C1 segment of cervical spinal cord (tissue), 14 donors: ENCODE measurements around the gene APOBEC3F.
"Not testable (repeated sequence)": the region's sequence is repeated elsewhere in the genome, so short reads cannot be mapped to it uniquely, and the experiment has no call there.

Experiments used
- DNase-seq, 14 donors: peaks; one replicate each; lab custom pipeline; 2025; lab: John Stamatoyannopoulos, UW

Gene APOBEC3F

DNA sequence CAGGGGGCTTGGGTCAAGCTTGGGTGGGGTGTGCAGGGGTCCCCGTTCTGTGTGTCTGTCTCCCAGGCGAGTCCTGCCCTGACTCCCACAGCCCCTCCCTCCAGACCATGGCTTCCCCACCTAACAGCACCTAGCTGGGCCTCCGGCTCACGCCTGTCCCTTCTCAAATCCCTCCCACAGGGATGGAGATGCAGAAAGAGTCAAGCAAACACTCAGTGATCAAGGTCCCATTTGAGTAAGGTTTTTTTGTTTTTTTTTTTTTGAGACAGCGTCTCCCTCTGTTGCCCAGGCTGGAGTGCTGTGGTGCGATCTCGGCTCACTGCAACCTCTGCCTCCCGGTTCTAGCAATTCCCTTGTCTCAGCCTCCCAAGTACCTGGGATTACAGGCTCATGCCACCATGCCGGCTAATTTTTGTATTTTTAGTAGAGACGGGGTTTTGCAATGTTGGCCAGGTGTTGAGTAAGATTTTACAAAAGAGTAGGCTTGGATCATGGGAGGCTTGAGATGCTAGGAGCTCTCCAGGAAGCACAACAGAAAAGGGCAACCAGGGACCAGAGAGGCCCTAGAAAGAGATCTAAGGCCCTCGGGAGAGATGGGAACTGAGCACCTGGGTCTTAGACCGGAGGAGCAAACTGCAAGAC lies 14.0 kb upstream of the APOBEC3F start:
- DNase-seq: no peak

- DNase-seq: no peak
Measured at GRCh38 chr22:39027717-39028116, 12.9 kb upstream of the APOBEC3F start.

GRCh38 chr22:39028281-39028680 lies 12.4 kb upstream of the APOBEC3F start:
- DNase-seq: no peak

DNA sequence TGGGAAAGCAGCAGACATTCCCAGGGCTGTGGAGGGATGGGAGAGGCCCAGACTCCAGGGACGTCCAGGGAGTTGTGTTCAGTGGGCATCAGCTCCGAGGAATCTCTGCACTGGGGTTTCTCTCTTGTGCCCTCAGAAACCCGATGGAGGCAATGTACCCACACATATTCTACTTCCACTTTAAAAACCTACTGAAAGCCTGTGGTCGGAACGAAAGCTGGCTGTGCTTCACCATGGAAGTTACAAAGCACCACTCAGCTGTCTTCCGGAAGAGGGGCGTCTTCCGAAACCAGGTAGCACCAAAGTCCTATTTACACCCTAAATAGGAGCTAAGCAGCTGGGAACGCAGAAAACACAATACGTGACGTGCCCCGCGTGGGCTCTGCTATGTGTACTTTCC lies 11.4 kb upstream of the APOBEC3F start:
- no peak for DNase-seq

DNA sequence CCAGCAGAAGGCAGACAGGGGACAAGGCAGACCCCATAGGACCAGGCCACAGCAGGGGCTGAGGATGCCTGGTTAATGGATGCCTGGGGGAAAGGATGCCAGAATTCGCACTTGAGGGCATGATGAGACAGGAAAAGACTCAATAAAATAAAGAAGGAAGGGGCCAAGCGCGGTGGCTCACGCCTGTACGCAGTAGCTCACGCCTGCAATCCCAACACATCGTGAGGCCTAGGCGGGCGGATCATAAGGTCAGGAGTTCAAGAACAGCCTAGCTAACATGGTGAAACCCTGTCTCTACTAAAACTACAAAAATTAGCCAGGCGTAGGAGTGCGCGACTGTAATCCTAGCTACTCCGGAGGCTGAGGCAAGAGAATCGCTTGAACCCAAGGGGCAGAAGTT lies 10.0 kb upstream of the APOBEC3F start:
- no peak for DNase-seq

DNA sequence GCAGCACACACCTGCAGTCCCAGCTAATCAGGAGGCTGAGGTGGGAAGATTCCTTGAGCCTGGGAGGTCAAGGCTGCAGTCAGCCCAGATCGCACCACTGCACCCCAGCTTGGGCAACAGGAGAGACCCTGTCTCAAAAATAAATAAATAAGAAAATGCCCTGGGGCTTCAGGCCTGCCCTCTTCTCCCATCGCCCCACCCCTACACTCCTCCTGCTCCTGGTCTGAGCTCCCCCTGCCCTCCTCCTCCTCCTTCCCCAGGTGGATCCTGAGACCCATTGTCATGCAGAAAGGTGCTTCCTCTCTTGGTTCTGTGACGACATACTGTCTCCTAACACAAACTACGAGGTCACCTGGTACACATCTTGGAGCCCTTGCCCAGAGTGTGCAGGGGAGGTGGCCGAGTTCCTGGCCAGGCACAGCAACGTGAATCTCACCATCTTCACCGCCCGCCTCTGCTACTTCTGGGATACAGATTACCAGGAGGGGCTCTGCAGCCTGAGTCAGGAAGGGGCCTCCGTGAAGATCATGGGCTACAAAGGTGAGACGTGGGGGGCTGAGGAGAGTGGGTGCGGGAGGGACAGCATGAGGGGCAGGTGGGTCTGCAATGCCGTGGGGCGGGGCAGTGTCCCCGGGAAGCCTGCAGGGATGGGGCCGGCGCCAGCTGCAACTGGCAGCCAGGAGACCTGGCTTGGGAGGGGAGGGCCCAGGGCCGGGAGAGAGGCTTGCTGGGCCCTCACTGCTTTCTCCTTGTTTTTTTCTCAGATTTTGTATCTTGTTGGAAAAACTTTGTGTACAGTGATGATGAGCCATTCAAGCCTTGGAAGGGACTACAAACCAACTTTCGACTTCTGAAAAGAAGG lies 9.0 kb upstream of the APOBEC3F start:
- not testable (repeated sequence) for DNase-seq

DNA sequence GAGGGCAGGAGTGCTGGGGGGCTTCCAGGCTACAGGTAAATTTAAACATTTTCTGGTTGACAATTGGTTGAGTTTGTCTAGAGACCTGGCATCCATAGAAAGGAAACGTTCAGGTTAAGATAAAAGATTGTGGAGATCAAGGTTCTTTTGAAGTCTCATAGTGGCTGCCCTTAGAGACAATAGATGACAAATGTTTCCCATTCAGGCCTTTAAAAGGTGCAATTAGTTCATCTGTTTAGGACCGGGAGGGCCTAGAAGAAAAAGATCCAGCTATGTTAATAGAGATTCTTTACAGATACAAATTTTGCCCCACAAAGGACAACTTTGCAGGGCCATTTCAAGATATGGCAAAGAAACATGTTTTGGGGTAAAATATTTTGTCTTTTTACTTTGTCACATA lies 3.6 kb upstream of the APOBEC3F start:
- DNase-seq: not testable (repeated sequence)

GRCh38 chr22:39039306-39040126 lies 1.1 kb upstream of the APOBEC3F start:
- DNase-seq: no peak

DNA sequence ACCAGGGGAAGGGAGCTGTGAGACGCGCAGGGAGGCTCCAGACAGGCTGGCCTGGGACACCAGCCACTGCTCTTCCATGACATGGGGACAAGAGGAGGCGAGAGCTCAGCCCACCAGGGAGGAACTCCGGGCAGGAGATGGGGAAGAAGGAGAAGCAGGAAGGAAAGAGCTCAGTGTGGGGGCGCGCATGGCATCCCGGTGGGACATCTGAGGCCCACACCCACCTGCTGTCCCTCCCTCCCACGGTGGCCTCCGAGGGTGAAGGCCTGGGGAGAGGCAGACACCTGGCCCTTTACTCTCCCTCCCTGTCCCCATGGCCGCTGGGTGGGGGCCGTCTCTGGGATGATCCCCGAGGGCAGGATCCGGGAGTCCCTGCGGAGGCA lies 518 bp upstream of the APOBEC3F start:
- DNase-seq: not testable (repeated sequence)

DNA sequence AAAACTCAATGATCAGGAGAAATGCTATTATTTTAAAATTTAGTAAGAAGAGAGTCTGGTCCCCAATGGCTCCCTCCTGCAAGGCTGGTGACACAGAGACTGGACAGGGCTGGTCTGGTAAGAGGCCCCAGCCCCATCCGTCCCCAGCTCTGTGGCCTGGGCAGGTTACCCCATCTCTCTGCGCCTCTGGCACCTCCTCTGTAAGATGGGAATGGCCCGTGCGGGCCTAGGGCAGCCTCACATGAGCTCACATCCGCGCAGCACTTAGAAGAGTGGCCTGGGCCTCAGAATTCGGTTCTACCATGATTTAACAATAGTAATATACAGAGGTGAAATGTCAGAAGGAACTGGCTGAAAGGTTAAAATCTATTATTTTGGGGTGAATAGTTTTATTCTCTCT lies 1.2 kb downstream of the APOBEC3F start:
- no peak for DNase-seq

GRCh38 chr22:39043063-39043462 lies 2.4 kb downstream of the APOBEC3F start:
- DNase-seq: not testable (repeated sequence)

GRCh38 chr22:39045136-39045535 lies 4.5 kb downstream of the APOBEC3F start:
- DNase-seq: not testable (repeated sequence)

GRCh38 chr22:39049486-39049885 lies 8.8 kb downstream of the APOBEC3F start:
- DNase-seq: not testable (repeated sequence)

GRCh38 chr22:39051844-39052495 lies 11.3 kb downstream of the APOBEC3F start:
- not testable (repeated sequence) for DNase-seq

DNA sequence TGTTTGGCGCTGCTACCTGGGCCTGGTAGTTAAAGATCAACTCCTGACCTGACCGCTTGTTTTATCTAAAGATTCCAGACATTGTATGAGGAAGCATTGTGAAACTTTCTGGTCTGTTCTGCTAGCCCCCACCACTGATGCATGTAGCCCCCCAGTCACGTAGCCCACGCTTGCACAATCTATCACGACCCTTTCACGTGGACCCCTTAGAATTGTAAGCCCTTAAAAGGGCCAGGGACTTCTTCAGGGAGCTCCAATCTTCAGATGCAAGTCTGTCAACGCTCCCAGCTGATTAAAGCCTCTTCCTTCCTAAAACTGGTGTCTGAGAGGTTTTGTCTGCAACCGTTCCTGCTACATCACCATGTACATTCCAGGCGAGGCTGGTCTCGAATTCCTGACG lies 15.0 kb downstream of the APOBEC3F start:
- DNase-seq: no peak

DNA sequence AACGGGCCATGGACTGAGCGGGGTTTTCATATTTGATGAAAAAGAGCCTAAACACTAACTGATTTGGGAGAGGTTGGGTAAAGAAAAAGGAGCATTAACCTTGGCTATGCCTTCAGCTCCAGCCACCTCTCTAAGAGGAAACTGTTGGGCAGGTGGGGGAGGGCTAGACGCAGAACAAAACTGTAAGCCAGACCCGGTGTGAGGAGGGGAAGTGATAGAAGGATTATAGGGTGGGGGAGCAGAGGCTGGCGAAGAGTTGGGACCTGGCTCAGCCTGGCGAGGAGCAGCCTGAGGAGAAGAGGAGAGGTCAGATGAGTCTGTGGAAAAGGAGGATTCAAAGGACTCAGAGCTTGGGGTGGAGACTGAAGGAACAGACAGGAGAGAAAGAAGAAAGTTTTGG lies 20.6 kb downstream of the APOBEC3F start:
- not testable (repeated sequence) for DNase-seq

DNA sequence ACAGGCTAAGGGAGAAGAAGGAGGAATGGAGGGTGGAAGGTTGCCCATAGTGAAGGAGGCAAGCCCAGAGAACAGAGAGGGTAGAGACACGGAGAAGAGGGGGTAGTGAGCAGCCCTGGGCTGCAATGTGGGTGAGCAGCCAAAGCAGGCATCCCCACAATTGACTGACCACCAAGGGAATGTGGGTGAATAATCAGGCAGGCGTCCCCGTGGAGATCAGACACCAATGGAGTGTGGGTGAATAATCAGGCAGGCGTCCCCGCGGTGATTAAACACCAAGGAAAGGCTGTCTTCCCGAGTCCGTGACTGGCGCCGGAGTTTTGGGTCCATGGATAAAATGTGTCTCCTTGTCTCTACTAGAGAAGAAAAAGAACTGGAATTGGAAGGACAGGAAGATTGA lies 21.3 kb downstream of the APOBEC3F start:
- not testable (repeated sequence) for DNase-seq

DNA sequence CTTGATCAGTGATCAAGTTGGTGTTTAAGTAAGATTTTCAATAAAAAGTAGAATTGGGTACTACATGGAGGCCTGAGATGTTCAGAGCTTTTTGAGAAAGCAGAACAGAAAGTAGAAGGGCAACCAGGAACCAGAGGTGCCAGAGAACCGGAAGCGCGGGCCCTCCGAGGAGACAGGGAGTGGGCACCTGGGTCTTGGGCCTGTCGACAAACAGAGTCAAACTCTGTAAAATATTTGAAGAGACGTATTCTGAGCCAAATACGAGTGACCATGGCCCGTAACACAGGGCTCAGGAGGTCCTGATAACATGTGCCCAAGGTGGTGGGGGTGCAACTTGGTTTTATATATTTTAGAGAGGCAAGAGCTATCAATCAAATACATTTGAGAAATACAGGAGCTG lies 23.2 kb downstream of the APOBEC3F start:
- not testable (repeated sequence) for DNase-seq

DNA sequence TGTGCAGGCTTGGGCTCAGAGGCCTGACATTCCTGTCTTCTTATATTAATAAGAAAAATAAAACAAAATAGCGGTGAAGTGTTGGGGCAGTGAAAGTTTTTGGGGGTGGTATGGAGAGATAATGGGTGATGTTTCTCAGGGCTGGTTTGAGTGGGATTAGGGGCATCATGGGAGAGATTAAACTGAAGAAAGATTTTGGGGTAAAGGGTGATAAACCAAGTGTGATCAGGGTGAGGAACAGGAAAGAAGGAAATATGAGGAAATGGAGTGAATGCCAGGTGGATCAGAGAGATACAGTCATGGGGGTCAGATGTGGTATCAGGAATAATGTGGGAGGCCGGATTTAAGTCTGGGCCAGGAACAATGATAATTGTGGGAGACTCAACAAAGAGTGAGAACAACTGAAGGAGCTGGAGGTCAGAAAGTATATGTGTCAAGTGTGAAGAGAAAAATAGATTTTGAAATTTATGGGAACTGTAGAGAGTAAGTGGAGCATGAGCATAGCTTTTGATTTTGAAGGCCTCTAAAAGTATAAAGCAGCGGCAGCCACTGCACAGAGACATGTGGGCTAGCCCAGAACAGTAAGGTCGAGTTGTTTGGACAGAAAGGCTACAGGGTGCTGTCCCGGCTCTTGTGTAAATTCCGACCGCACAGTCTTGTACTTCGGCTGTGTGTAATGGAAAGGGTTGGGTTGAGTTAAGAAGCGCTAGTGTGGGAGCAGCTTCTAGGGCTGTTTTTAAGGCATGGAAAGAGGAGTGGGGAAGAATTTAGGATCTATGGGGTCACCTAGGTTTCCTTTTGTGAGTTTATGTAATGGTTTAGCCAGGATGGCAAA lies 26.0 kb downstream of the APOBEC3F start:
- not testable (repeated sequence) for DNase-seq

DNA sequence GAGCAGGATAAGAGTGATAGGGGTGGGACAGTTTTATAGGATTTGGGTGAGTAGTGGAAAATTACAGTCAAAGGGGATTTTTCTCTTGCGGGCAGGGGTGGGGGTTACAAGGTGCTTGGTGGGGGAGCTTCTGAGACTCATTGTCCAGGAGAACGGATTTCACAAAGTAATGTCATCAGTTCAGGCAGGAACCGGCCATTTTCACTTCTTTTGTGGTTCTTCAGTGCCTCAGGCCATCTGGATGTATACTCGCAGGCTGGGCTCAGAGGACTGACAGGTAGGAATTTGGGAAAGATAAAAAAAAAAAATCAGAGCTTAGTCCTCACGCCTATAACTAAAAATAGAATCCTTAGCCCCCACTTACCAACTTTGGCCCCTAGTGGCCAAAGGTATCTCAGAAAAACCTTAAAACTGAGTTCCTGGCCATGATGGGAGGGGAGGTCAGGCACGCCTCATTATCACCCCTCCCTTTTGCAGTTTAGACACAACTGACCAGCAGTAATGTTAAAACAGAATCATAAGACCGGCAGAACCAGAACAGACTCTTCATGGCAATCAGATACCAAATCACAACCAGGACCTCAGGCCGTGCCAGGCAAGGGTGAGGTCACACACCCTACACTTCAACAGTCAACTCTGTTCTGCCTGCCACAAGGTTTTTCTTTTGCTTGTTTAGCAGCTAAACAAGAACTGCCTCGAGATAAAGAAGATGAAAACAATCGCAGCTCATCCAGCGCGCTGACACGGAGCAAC lies 27.5 kb downstream of the APOBEC3F start:
- no peak for DNase-seq
